Fibroblast of mammary gland (primary cell): ENCODE results near the gene PPP4R3B.

Experiments used
- DNase-seq: peaks from one replicate; pipeline ENCODE4 v3.0.0-alpha.2; 2010; ENCODE audit warnings: low read depth
- H3K4me3 ChIP-seq: 2 replicates; pipeline ENCODE4 v1.5.1; 2011; ENCODE audit warnings: low read depth, mild to moderate bottlenecking, low read length, moderate library complexity; ENCODE audit not compliant: control insufficient read depth
- TF ChIP-seq, protein P1 (sequence below): conservative IDR thresholded peaks from 2 replicates; pipeline ENCODE4 v1.5.1; 2011; ENCODE audit warnings: low read depth, low read length, inconsistent platforms; ENCODE audit not compliant: control insufficient read depth, insufficient read depth

The PPP4R3B gene

DNA sequence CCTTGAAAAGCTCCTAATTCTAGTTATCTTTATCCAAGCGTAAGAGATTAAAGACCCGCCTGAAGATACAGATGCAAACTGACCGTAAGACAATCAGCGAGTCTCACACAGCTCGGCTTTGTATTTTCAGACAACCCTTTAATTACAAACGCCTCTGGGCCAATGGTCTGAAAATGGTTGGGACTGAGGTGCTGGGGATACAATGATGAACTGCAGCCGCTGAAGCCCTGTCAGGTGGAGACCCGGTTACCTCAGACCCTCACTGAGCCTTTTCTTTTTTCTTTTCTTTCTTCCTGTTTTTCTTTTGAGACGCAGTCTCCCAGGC is 98.6 kb downstream of the PPP4R3B start:
- no peak for DNase-seq
- TF ChIP-seq, protein P1, sequence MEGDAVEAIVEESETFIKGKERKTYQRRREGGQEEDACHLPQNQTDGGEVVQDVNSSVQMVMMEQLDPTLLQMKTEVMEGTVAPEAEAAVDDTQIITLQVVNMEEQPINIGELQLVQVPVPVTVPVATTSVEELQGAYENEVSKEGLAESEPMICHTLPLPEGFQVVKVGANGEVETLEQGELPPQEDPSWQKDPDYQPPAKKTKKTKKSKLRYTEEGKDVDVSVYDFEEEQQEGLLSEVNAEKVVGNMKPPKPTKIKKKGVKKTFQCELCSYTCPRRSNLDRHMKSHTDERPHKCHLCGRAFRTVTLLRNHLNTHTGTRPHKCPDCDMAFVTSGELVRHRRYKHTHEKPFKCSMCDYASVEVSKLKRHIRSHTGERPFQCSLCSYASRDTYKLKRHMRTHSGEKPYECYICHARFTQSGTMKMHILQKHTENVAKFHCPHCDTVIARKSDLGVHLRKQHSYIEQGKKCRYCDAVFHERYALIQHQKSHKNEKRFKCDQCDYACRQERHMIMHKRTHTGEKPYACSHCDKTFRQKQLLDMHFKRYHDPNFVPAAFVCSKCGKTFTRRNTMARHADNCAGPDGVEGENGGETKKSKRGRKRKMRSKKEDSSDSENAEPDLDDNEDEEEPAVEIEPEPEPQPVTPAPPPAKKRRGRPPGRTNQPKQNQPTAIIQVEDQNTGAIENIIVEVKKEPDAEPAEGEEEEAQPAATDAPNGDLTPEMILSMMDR: no peak
- peak overlapping the region; percentile 95 for H3K4me3 ChIP-seq

DNA sequence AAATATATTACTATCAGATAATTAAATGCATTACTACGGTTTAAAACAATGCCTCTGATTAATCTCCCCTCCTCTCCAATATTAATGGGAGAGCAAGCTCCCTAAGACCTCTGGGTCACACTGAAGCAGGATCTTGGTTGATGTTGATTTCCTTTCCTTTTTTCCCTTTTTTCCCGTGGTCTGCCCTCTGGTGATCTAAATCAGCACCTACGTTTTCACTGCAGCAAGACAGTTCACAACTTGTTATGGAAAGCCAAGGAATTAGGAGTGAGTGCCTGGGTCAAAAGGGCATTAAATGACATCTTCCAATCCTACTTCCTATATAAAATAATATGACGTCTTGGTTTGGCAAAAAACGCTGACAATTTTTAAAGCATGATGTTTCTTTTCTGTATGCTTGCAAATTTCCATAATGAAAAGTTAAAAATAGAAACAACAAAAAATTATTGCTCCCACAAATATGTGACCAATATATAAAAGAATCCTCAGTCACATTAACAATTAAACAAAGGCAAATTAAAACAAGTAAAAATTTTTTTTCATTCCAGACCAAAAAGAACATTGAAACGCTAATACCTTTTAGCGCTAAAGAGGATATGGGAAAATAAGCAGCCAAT is 105.8 kb downstream of the PPP4R3B start:
- DNase-seq: peak; percentile 66
- H3K4me3 ChIP-seq: no peak overlapping the region
- TF ChIP-seq, protein P1: peak; percentile 67

DNA sequence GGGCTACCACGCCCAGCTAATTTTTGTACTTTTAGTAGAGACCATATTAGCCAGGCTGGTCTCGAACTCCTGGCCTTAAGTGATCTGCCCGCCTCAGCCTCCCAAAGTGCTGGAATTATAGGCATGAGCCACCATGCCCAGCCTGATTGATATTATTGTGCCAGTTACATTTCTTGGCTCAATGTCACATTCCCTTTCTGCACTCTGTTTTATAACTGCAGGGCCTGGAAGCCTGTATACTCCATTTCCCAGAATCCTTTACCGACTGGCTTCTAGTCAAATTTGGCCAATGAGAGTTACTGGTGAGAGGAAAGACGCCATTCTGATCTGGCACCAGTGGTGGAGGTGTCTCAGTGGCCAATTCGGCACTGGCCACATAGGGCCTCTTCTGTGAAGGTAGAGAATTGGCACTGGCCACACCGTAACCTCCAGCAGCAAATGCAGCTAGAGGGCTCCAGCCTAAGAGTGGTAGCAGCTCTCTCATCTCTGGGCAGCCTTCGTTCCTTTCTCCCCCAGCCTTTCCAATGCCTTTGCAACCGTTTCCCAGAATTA is 114.8 kb downstream of the PPP4R3B start:
- no peak overlapping the region for H3K4me3 ChIP-seq
- DNase-seq: no peak
- TF ChIP-seq, protein P1: no peak

DNA sequence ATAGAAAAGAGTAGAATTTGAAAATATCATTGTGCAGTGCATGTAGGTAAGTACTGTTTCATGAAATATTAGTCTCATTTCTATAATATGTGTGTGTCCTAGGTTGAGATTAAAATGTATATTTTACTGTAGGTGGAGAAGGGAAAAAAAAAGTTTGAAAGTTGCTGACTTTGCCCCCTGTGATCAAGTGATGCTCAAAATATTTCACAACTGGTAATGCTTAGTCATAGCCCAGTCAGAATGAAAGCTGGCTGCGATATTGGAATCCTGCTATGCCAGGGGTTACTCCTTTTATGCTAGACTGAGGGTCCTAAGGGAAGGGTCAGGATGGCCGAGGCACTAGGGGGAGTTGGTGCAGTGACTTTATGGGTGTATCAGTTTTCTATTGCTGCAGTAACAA is 117.4 kb downstream of the PPP4R3B start:
- DNase-seq: peak; percentile 75

DNA sequence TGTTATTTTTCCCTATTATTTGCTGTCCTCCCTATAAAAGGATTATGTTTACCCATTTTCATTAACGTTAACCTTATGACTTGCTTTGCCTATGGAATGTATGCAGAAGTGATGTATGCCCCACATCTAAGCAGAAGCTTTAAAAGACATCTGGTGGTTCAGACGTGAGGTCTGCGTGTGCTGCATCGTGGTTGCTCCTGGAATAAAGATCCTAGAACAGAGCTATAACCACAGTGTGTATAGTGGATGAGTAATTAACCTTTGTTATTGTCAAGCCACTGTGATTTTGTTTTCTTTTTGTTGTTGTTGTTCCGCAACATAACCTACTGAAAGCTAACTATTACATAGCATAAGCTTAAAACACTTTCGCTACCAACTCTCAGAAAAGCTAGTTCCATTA is 118.8 kb downstream of the PPP4R3B start:
- H3K4me3 ChIP-seq: no peak overlapping the region
- peak; percentile 17 for DNase-seq
- TF ChIP-seq, protein P1: no peak

More for the DNA sequence above, 117.4 kb downstream of the PPP4R3B start:
- TF ChIP-seq, protein P1: no peak
- no peak overlapping the region for H3K4me3 ChIP-seq
